Measurements from ENCODE around the gene USP40.

GRCh38 chr2:233438573-233439147, 127.9 kb downstream of the USP40 start:
- TF ChIP-seq CTCF (IDR thresholded peaks at IDR 0.05), result no peak
- no peak for TF ChIP-seq EZH2 (IDR thresholded peaks at IDR 0.05; ENCODE audit: borderline replicate concordance, insufficient read depth, low read depth, low read length, poor library complexity, severe bottlenecking)

All from B cell (primary cell).